Thyroid gland (tissue), 4 donors: ENCODE results near the gene FAM221B.

Experiments
- POLR2A ChIP-seq, 2 donors: fragments of 450-650 bp; IDR thresholded peaks; one replicate each; pipeline ENCODE4 v1.6.1; 2017; ENCODE audit warnings: antibody characterized with exemption in 2 of 2, mild to moderate bottlenecking in 2 of 2, moderate library complexity in 1 of 2
- TF ChIP-seq, protein P1 (sequence below), 6 experiments: fragments of 200-600 bp in 3 of 6; fragments of 450-650 bp in 3 of 6; sonication (generic) in 3 of 6; IDR thresholded peaks; one replicate each; pipeline ENCODE4 v1.5.1; 2016 to 2019; ENCODE audit warnings: antibody characterized with exemption in 6 of 6, mild to moderate bottlenecking in 2 of 6, inconsistent platforms in 1 of 6, moderate library complexity in 1 of 6

DNA sequence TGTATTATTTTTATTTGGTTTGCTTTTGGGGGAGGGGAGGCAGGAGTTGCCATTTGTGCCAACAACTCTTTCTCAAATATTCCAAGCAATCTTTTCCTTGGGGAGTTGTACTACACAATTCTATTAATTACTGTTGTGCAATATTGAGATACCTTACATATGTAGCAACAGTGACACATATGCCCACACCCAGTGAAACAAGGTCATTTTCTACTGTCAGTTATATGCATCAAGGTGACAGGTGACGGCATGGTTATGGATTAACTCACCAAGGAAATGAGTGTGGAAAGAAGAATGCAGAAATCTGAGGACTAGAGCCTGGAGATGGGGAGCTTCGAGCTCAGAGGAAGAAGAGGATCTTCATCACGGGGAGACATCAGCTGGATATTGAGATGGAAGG is 56.6 kb downstream of the FAM221B start:
- TF ChIP-seq, protein P1, sequence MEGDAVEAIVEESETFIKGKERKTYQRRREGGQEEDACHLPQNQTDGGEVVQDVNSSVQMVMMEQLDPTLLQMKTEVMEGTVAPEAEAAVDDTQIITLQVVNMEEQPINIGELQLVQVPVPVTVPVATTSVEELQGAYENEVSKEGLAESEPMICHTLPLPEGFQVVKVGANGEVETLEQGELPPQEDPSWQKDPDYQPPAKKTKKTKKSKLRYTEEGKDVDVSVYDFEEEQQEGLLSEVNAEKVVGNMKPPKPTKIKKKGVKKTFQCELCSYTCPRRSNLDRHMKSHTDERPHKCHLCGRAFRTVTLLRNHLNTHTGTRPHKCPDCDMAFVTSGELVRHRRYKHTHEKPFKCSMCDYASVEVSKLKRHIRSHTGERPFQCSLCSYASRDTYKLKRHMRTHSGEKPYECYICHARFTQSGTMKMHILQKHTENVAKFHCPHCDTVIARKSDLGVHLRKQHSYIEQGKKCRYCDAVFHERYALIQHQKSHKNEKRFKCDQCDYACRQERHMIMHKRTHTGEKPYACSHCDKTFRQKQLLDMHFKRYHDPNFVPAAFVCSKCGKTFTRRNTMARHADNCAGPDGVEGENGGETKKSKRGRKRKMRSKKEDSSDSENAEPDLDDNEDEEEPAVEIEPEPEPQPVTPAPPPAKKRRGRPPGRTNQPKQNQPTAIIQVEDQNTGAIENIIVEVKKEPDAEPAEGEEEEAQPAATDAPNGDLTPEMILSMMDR (IDR thresholded peaks at IDR 0.05) = no peak
- no peak for TF ChIP-seq POLR2A (IDR thresholded peaks at IDR 0.05)
